KBM-7 (cell line): ENCODE data around the gene SLX9.

Experiments
- DNase-seq: peaks from one replicate; pipeline ENCODE4 v3.0.0-alpha.2; 2015
- in situ Hi-C: fragments of 300-500 bp; cut with MboI; formaldehyde crosslinking; loops from 2 replicates; pipeline ENCODE4 v1.14.3; 2020; ENCODE audit warnings: low sequenced_read_pairs, low pct_unique_long_range_greater_than_20kb, mixed read lengths

SLX9 gene

GRCh38 chr21:44983421-44984206, 43.8 kb downstream of the SLX9 start:
- no peak for DNase-seq
- in situ Hi-C loops: no loop called here

- in situ Hi-C loops: no loop called here
- no peak for DNase-seq
Observed at GRCh38 chr21:44984428-44984791, 44.6 kb downstream of the SLX9 start.

- in situ Hi-C loops: no loop called here
- no peak for DNase-seq
Observed at GRCh38 chr21:44984792-44985440, 45.1 kb downstream of the SLX9 start.

GRCh38 chr21:44985441-44986401, 45.9 kb downstream of the SLX9 start:
- DNase-seq: no peak
- in situ Hi-C loops: no loop called here

GRCh38 chr21:44986471-44987291, 46.9 kb downstream of the SLX9 start:
- in situ Hi-C loops: no loop called here
- DNase-seq: no peak

GRCh38 chr21:44987301-44987885, 47.6 kb downstream of the SLX9 start:
- in situ Hi-C loops: no loop called here
- no peak for DNase-seq

- in situ Hi-C loops: no loop called here
- DNase-seq: no peak
Observed at GRCh38 chr21:44987886-44988606, 48.2 kb downstream of the SLX9 start.

GRCh38 chr21:44988607-44989536, 49.0 kb downstream of the SLX9 start:
- DNase-seq: no peak
- in situ Hi-C loops: no loop called here

- in situ Hi-C loops: no loop called here
- no peak for DNase-seq
Observed at GRCh38 chr21:44989537-44989886, 49.7 kb downstream of the SLX9 start.

GRCh38 chr21:44989943-44990780, 50.3 kb downstream of the SLX9 start:
- DNase-seq: no peak
- in situ Hi-C loops: no loop called here

GRCh38 chr21:44990921-44991320, 51.1 kb downstream of the SLX9 start:
- DNase-seq: no peak
- in situ Hi-C loops: no loop called here

- in situ Hi-C loops: no loop called here
- no peak for DNase-seq
Observed at GRCh38 chr21:44991538-44992483, 52.0 kb downstream of the SLX9 start.

- no peak for DNase-seq
- in situ Hi-C loops: no loop called here
Observed at GRCh38 chr21:44992608-44993031, 52.8 kb downstream of the SLX9 start.

GRCh38 chr21:44993321-44994046, 53.7 kb downstream of the SLX9 start:
- no peak for DNase-seq
- in situ Hi-C loops: no loop called here
